ENCODE measurements around the gene SLC26A2.

DNA sequence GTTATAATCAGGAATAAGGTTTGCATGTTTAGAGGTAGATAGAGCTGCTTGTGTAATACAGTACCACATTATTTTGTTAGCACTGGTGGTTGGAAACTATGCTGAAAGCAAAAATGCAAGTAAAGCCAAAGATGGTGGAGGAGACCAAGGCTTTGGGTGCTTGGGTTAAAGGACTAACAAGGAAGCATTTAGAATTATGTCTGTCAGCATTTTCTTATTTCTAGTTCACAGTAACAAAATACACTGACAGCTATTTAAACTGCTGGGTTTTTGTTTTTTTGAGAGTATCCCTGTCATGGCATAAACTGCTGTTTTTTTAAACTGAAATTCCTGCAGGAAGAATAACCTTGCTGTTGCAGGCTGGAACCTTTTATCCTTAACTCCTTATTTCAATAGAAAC, 46.5 kb downstream of the SLC26A2 start:
- TF ChIP-seq, protein P1, sequence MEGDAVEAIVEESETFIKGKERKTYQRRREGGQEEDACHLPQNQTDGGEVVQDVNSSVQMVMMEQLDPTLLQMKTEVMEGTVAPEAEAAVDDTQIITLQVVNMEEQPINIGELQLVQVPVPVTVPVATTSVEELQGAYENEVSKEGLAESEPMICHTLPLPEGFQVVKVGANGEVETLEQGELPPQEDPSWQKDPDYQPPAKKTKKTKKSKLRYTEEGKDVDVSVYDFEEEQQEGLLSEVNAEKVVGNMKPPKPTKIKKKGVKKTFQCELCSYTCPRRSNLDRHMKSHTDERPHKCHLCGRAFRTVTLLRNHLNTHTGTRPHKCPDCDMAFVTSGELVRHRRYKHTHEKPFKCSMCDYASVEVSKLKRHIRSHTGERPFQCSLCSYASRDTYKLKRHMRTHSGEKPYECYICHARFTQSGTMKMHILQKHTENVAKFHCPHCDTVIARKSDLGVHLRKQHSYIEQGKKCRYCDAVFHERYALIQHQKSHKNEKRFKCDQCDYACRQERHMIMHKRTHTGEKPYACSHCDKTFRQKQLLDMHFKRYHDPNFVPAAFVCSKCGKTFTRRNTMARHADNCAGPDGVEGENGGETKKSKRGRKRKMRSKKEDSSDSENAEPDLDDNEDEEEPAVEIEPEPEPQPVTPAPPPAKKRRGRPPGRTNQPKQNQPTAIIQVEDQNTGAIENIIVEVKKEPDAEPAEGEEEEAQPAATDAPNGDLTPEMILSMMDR (IDR thresholded peaks at IDR 0.05), result no peak
- no peak for TF ChIP-seq EP300 (IDR thresholded peaks at IDR 0.05)
- no peak for TF ChIP-seq POLR2AphosphoS5 (IDR thresholded peaks at IDR 0.05)
- no peak for TF ChIP-seq POLR2A (IDR thresholded peaks at IDR 0.05)

All from sigmoid colon (tissue), 4 donors.